Lung (tissue), 12 donors: ENCODE data around the gene MYLK2. TPM values are rescaled to one million over a fixed set of nuclear protein-coding genes. Genes with fewer than 3 reads are reported as not detected.

Experiments used
- ATAC-seq: fragments of 200-7000 bp; cut with Tn5 transposase; one replicate; pipeline ENCODE4 v1.9.1; 2020; ENCODE audit warnings: moderate number of reproducible peaks; ENCODE audit not compliant: insufficient read depth, low FRiP score
- DNase-seq, 3 donors: peaks; one replicate each; pipeline ENCODE4 v3.0.0-alpha.2; 2013 to 2017
- H3K27ac ChIP-seq, 2 donors: one replicate each; pipeline ENCODE4 v1.5.1; 2013; ENCODE audit warnings: mild to moderate bottlenecking in 2 of 2, moderate library complexity in 2 of 2, control low read depth in 1 of 2, inconsistent platforms in 1 of 2, low read depth in 1 of 2, low read length in 1 of 2
- H3K27me3 ChIP-seq, 3 donors: one replicate each; pipeline ENCODE4 v1.5.1; 2013; ENCODE audit warnings: low read length in 2 of 3; ENCODE audit not compliant: control insufficient read depth in 3 of 3, insufficient read depth in 3 of 3
- H3K36me3 ChIP-seq, 4 donors: one replicate each; pipeline ENCODE4 v1.5.1; 2013; ENCODE audit warnings: low read length in 4 of 4, mild to moderate bottlenecking in 1 of 4, moderate library complexity in 1 of 4; ENCODE audit not compliant: control insufficient read depth in 4 of 4, insufficient read depth in 4 of 4
- H3K4me1 ChIP-seq, 5 donors: one replicate each; pipeline ENCODE4 v1.5.1; 2013; ENCODE audit warnings: low read length in 5 of 5, mild to moderate bottlenecking in 2 of 5, moderate library complexity in 1 of 5; ENCODE audit not compliant: control insufficient read depth in 5 of 5, insufficient read depth in 5 of 5
- H3K4me3 ChIP-seq: one replicate; pipeline ENCODE4 v1.5.1; 2013; ENCODE audit warnings: mild to moderate bottlenecking, control low read depth, moderate library complexity
- H3K9ac ChIP-seq, 2 donors: one replicate each; pipeline ENCODE4 v1.5.1; 2013; ENCODE audit warnings: low read length in 2 of 2, control low read depth in 1 of 2; ENCODE audit not compliant: insufficient read depth in 1 of 2
- H3K9me3 ChIP-seq, 4 donors: one replicate each; pipeline ENCODE4 v1.5.1; 2013; ENCODE audit warnings: low read length in 3 of 4, mild to moderate bottlenecking in 1 of 4, moderate library complexity in 1 of 4; ENCODE audit not compliant: control insufficient read depth in 4 of 4, insufficient read depth in 3 of 4
- WGBS, 2 donors: extraction: QIAGEN DNeasy Blood & Tissue Kit; methylation state at CpG; one replicate each; pipeline ENCODE4 v1.1.7; 2013; 5-methylcytosine and 5-hydroxymethylcytosine counted together
- polyA plus RNA-seq, 2 donors: library from polyadenylated mRNA; stranded (reverse); fragments of 200-250 nt; gene quantifications; one replicate each; pipeline ENCODE4 v1.2.1, GENCODE V29; 2013
- total RNA-seq, 2 donors: library from RNA; depleted of rRNA in 1 of 2; stranded (reverse); fragments of >200 nt in 1 of 2; gene quantifications; one replicate each; pipeline ENCODE4 v1.2.1, GENCODE V29; 2014 to 2021
- TF ChIP-seq, protein P1 (sequence below): IDR thresholded peaks from 2 replicates; pipeline ENCODE4 v1.5.1; 2012; ENCODE audit warnings: mild to moderate bottlenecking; ENCODE audit errors: control extremely low read depth, extremely low read depth
- donor health status: control.
- donor health status: control.
- donor health status: Bipolar disorder and iron deficiency.
- donor health status: healthy.
- donor health status: DM: yes; HTN: yes; CAD: no.

MYLK2 gene
- total and polyA plus RNA-seq, 4 donors = 0.06 to 0.28 (median 0.26) TPM; not detected in 1

DNA sequence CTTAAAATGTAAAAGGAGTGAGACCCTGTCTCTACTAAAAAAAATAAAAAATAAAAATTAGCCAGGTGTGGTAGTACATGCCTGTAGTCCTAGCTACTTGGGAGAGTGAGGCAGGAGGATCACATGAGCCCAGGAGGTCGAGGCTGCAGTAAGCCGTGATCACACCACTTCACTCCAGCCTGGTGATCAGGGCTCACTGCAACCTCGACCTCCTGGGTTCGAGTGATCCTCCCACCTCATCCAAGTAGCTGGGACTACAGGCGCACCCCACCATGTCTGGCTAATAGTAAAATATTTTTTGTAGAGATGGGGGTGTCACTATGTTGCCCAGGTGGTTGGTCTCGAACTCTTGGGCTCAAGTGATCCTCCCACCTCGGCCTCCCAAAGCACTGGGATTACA, 34.3 kb downstream of the MYLK2 start:
- ATAC-seq (no peak), DNase-seq (no peak)
- peaks cover 0 to 27% (median 6%) of the 10 kb centered on the region in 3 donors for H3K27me3 ChIP-seq
- no peak overlapping the region for H3K4me3 ChIP-seq
- no peaks in the 10 kb centered on the region for H3K9me3 ChIP-seq
- no peak overlapping the region for H3K27ac ChIP-seq
- no peaks in the 10 kb centered on the region for H3K4me1 ChIP-seq
- TF ChIP-seq, protein P1, sequence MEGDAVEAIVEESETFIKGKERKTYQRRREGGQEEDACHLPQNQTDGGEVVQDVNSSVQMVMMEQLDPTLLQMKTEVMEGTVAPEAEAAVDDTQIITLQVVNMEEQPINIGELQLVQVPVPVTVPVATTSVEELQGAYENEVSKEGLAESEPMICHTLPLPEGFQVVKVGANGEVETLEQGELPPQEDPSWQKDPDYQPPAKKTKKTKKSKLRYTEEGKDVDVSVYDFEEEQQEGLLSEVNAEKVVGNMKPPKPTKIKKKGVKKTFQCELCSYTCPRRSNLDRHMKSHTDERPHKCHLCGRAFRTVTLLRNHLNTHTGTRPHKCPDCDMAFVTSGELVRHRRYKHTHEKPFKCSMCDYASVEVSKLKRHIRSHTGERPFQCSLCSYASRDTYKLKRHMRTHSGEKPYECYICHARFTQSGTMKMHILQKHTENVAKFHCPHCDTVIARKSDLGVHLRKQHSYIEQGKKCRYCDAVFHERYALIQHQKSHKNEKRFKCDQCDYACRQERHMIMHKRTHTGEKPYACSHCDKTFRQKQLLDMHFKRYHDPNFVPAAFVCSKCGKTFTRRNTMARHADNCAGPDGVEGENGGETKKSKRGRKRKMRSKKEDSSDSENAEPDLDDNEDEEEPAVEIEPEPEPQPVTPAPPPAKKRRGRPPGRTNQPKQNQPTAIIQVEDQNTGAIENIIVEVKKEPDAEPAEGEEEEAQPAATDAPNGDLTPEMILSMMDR = no peak
- WGBS, 2 donors = 80 to 94% methylated on average over 7 of the region's 7 CpGs
- no peaks in the 10 kb centered on the region for H3K36me3 ChIP-seq
- no peak overlapping the region for H3K9ac ChIP-seq

DNA sequence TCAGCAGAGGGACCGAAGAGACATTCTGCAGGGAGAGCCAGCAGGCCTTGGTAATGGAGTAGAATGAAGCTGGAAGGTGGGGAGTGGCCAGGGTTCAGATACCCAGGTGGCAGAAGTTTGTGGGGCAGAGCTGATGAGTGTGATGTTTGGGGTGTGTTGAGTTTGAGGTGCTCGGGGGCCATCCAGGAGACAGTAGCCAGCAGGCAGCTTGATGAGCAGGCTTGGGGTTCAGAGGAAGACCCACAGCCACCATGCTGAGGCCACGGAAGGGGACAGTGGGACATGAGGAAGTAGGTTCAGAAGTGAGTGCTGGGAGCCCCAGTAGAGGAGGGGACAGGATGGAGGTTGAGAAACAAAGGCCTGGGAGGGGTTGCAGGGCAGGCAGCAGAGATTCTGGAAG, 37.4 kb downstream of the MYLK2 start:
- no peak for DNase-seq
- no peak overlapping the region for H3K9ac ChIP-seq
- WGBS, 2 donors = 60 to 63% methylated on average over 3 of the region's 3 CpGs
- peaks cover 0 to 16% (median 4%) of the 10 kb centered on the region in 5 donors for H3K4me1 ChIP-seq
- ATAC-seq = no peak
- TF ChIP-seq, protein P1 = no peak
- H3K36me3 ChIP-seq = no peaks in the 10 kb centered on the region
- H3K9me3 ChIP-seq = no peaks in the 10 kb centered on the region
- H3K27me3 ChIP-seq = peaks cover 0 to 10% (median 0%) of the 10 kb centered on the region in 3 donors
- no peak overlapping the region for H3K4me3 ChIP-seq
- H3K27ac ChIP-seq = no peak overlapping the region

DNA sequence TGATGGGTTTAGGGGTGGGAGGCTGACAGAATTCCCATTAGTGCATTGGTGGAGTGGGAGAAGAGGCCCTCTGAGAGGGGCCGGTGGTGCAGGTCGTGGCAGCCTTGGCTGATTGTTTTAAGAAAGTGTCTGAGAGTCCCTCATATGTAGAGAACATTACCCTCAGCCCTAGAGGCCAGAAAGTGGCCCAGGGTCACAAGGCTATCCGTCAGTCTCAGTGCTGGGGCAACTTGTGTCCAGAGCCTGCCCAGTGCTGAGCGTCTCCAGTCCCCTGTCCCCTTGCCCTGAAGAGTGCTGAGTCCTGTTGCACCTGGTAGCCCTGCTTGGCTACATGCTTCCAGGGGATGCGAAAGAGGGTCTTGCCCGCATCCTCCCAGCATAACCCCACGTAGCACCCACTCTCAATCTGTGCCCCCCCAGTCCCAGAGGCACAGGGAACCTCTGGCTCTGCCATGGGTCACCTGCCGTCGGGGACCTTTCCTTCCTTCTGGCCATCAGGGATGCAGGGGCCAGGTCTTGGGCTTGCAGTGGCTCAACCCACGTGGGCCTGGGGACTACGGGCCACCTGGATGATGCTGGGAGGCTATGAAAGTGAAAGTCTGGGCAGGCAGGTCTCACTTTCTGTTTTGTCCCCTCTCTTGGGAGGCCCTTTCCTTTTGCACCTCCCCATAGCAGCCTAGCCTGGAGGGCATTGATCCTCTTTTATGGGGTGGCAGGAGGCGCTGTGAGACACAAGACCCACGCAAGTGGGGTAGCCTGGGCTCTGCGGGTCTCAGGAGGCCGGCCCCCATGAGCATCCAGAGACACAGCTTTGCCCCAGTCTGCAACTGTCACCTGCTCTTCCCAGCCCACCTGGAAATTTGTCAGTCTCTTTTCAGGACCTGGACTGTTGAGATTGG, 39.0 kb downstream of the MYLK2 start:
- Histone ChIP-seq H3K9ac (no peak overlapping the region), H3K27me3 (peaks cover 0 to 9% (median 0%) of the 10 kb centered on the region in 3 donors), H3K27ac (no peak overlapping the region), H3K4me3 (no peak overlapping the region), H3K4me1 (peaks cover 0 to 16% (median 4%) of the 10 kb centered on the region in 5 donors), H3K9me3 (no peaks in the 10 kb centered on the region), H3K36me3 (no peaks in the 10 kb centered on the region)
- WGBS, 2 donors = 70 to 75% methylated on average over 15 of the region's 15 CpGs
- TF ChIP-seq, protein P1 = no peak
- ATAC-seq (no peak), DNase-seq (no peak)

DNA sequence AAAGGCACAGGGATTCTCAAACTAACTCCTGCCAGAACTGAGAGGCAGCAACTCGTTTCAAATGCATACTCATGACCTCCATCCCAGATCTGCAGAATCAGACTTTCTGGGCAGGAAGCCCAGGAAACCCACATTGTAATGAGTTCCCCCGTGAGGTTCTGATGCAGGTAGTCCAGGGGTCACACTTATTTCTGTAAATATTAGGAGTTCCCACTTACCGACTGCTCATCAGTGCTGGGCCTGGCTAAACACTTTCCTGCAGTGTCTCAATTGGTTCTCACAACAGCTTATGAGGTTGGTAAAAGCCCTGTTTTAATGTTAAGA, 39.6 kb downstream of the MYLK2 start:
- H3K27me3 ChIP-seq = peaks cover 0 to 9% (median 0%) of the 10 kb centered on the region in 3 donors

More for the DNA sequence above, 39.6 kb downstream of the MYLK2 start:
- DNase-seq (no peak), ATAC-seq (no peak)
- Histone ChIP-seq H3K27ac (no peak overlapping the region), H3K9me3 (no peaks in the 10 kb centered on the region), H3K4me3 (no peak overlapping the region), H3K9ac (no peak overlapping the region), H3K4me1 (peaks cover 0 to 16% (median 4%) of the 10 kb centered on the region in 5 donors), H3K36me3 (no peaks in the 10 kb centered on the region)
- TF ChIP-seq, protein P1 = no peak
- WGBS, 2 donors = 19 to 37% methylated on average over 3 of the region's 3 CpGs
